Esophagus muscularis mucosa (tissue), 4 donors: ENCODE results near the gene GRAMD4. TPM values are rescaled to one million over a fixed set of nuclear protein-coding genes. Genes with fewer than 3 reads are reported as not detected.

Experiments
- DNase-seq: peaks from one replicate; pipeline ENCODE4 v3.0.0-alpha.2; 2017; ENCODE audit errors: extremely low spot score
- H3K27ac ChIP-seq, 4 donors: fragments of 200-600 bp; sonication (generic); replicated peaks in 1 of 4; 1 replicate in 3 of 4; 2 replicates in 1 of 4; pipeline ENCODE4 v1.5.1; 2016 to 2019; ENCODE audit warnings: mild to moderate bottlenecking in 1 of 4
- H3K27me3 ChIP-seq, 4 donors: fragments of 200-600 bp; sonication (generic); one replicate each; pipeline versions ENCODE4 v1.5.1 to v1.6.0; 2016 to 2019
- H3K36me3 ChIP-seq, 4 donors: fragments of 200-600 bp; sonication (generic); one replicate each; pipeline ENCODE4 v1.5.1; 2016 to 2019
- H3K4me1 ChIP-seq, 4 donors: fragments of 200-600 bp; sonication (generic); one replicate each; pipeline ENCODE4 v1.5.1; 2016 to 2019
- H3K4me3 ChIP-seq, 4 donors: fragments of 200-600 bp; sonication (generic); 1 replicate in 2 of 4; 2 replicates in 2 of 4; pipeline ENCODE4 v1.5.1; 2016 to 2019; ENCODE audit warnings: mild to moderate bottlenecking in 4 of 4, moderate library complexity in 1 of 4
- H3K9me3 ChIP-seq, 4 donors: fragments of 200-600 bp; sonication (generic); 1 replicate in 3 of 4; 2 replicates in 1 of 4; pipeline ENCODE4 v1.5.1; 2016 to 2019
- CTCF ChIP-seq, 3 experiments: fragments of 200-600 bp in 2 of 3; fragments of 450-650 bp in 1 of 3; sonication (generic) in 2 of 3; IDR thresholded peaks; one replicate each; pipeline ENCODE4 v1.5.1; 2017 to 2019; ENCODE audit warnings: antibody characterized with exemption in 3 of 3, mild to moderate bottlenecking in 2 of 3, moderate library complexity in 1 of 3
- EP300 ChIP-seq: sonication (generic); formaldehyde crosslinking; IDR thresholded peaks from one replicate; pipeline ENCODE4 v1.6.1; 2017; ENCODE audit warnings: antibody characterized with exemption
- POLR2A ChIP-seq: fragments of 450-650 bp; IDR thresholded peaks from one replicate; pipeline ENCODE4 v1.6.1; 2017; ENCODE audit warnings: antibody characterized with exemption, moderate library complexity, mild to moderate bottlenecking, low read depth
- POLR2AphosphoS5 ChIP-seq, 2 donors: sonication (generic); formaldehyde crosslinking; IDR thresholded peaks; one replicate each; pipeline ENCODE4 v1.6.1; 2017; ENCODE audit warnings: antibody characterized with exemption in 2 of 2
- WGBS: methylation state at CpG from one replicate; pipeline ENCODE4 v1.1.5; 2018; 5-methylcytosine and 5-hydroxymethylcytosine counted together
- intact Hi-C: fragments of 100-400 bp; cut with DNase I; formaldehyde crosslinking; loops from one replicate; pipeline ENCODE4 v1.15.1; 2023
- total RNA-seq, 4 donors: library from RNA; depleted of rRNA; stranded (reverse); fragments of >200 nt; gene quantifications; one replicate each; pipeline versions ENCODE4 v1.1.0 to v1.2.1, GENCODE V29; 2016

GRAMD4 gene
- total RNA-seq, 4 donors from 2014 or later, result 20.0 to 126 (median 63.8) TPM

- H3K36me3 ChIP-seq, result peaks cover 0 to 31% (median 23%) of the 10 kb centered on the region in 4 donors
- no peaks in the 10 kb centered on the region for H3K27me3 ChIP-seq
- H3K4me1 ChIP-seq, result peaks cover 14 to 38% (median 23%) of the 10 kb centered on the region in 4 donors
- H3K9me3 ChIP-seq, result no peaks in the 10 kb centered on the region
- TF ChIP-seq EP300, result no peak
- no peak for TF ChIP-seq POLR2A
- no peak for TF ChIP-seq CTCF (IDR thresholded peaks at IDR 0.05)
- H3K27ac ChIP-seq, result no peak overlapping the region
- intact Hi-C loops, result loop anchor here (10.0 kb wide), 1 partner anchor 92 kb away; no protein-coding TSS in a partner anchor
- H3K4me3 ChIP-seq, result no peak overlapping the region
- WGBS, result 95% methylated on average over 12 of the region's 15 CpGs
- DNase-seq, result no peak
Observed at GRCh38 chr22:46656856-46657654, 36.9 kb downstream of the GRAMD4 start.

GRCh38 chr22:46657655-46657953 is 37.4 kb downstream of the GRAMD4 start:
- intact Hi-C loops, result loop anchor here (10.0 kb wide), 1 partner anchor 93 kb away; no protein-coding TSS in a partner anchor
- TF ChIP-seq POLR2AphosphoS5 (IDR thresholded peaks at IDR 0.05), result no peak
- TF ChIP-seq POLR2A, result no peak
- TF ChIP-seq EP300, result no peak
- TF ChIP-seq CTCF (IDR thresholded peaks at IDR 0.05), result no peak
- Histone ChIP-seq H3K4me3 (no peak overlapping the region), H3K4me1 (peaks cover 8 to 32% (median 17%) of the 10 kb centered on the region in 4 donors), H3K27ac (no peak overlapping the region), H3K36me3 (peaks cover 0 to 35% (median 26%) of the 10 kb centered on the region in 4 donors), H3K9me3 (no peaks in the 10 kb centered on the region), H3K27me3 (no peaks in the 10 kb centered on the region)
- DNase-seq, result no peak
- WGBS, result 100% methylated on average over 7 of the region's 10 CpGs

- H3K36me3 ChIP-seq, result peaks cover 4 to 42% (median 32%) of the 10 kb centered on the region in 4 donors
- WGBS, result 98% methylated on average over 23 of the region's 37 CpGs
- DNase-seq, result no peak
- H3K9me3 ChIP-seq, result no peaks in the 10 kb centered on the region
- no peak for TF ChIP-seq POLR2AphosphoS5 (IDR thresholded peaks at IDR 0.05)
- TF ChIP-seq POLR2A, result no peak
- no peak for TF ChIP-seq EP300
- TF ChIP-seq CTCF (IDR thresholded peaks at IDR 0.05), result no peak
- H3K4me3 ChIP-seq, result no peak overlapping the region
- intact Hi-C loops, result loop anchor here (10.0 kb wide), 1 partner anchor 93 kb away; no protein-coding TSS in a partner anchor
- H3K27ac ChIP-seq, result no peak overlapping the region
- H3K4me1 ChIP-seq, result peaks cover 1 to 26% (median 10%) of the 10 kb centered on the region in 4 donors
- no peaks in the 10 kb centered on the region for H3K27me3 ChIP-seq
Observed at GRCh38 chr22:46657996-46658947, 38.1 kb downstream of the GRAMD4 start.

- intact Hi-C loops, result loop anchor here (10.0 kb wide), 1 partner anchor 94 kb away; no protein-coding TSS in a partner anchor
- H3K27me3 ChIP-seq, result no peaks in the 10 kb centered on the region
- H3K27ac ChIP-seq, result no peak overlapping the region
- DNase-seq, result no peak
- H3K4me3 ChIP-seq, result no peak overlapping the region
- H3K36me3 ChIP-seq, result peaks cover 8 to 51% (median 42%) of the 10 kb centered on the region in 4 donors
- no peaks in the 10 kb centered on the region for H3K9me3 ChIP-seq
- TF ChIP-seq CTCF (IDR thresholded peaks at IDR 0.05) (no peak), EP300 (no peak), POLR2AphosphoS5 (IDR thresholded peaks at IDR 0.05) (no peak)
- WGBS, result 95% methylated on average over 13 of the region's 14 CpGs
- peaks cover 0 to 21% (median 4%) of the 10 kb centered on the region in 4 donors for H3K4me1 ChIP-seq
Observed at GRCh38 chr22:46659059-46659790, 39.0 kb downstream of the GRAMD4 start.
